ENCODE measurements around the gene GAS7.

Gene GAS7

GRCh38 chr17:10147761-10148415 is 50.5 kb downstream of the GAS7 start:
- in situ Hi-C loops (cut with MboI; ENCODE audit: low pct_unique_long_range_greater_than_20kb, low sequenced_read_pairs, unreplicated experiment): no loop called here
- no peak for DNase-seq (ENCODE audit: low spot score)
- no peak for TF ChIP-seq CTCF (IDR thresholded peaks at IDR 0.05; ENCODE audit: extremely low read depth, insufficient read depth, missing control alignments)

- in situ Hi-C loops (cut with MboI; ENCODE audit: low pct_unique_long_range_greater_than_20kb, low sequenced_read_pairs, unreplicated experiment): no loop called here
- no peak for TF ChIP-seq CTCF (IDR thresholded peaks at IDR 0.05; ENCODE audit: extremely low read depth, insufficient read depth, missing control alignments)
These were observed 51.4 kb downstream of the GAS7 start for GRCh38 chr17:10147040-10147439.

GRCh38 chr17:10144982-10145381 is 53.4 kb downstream of the GAS7 start:
- no peak for TF ChIP-seq CTCF (IDR thresholded peaks at IDR 0.05; ENCODE audit: extremely low read depth, insufficient read depth, missing control alignments)
- no peak for DNase-seq (ENCODE audit: low spot score)
- in situ Hi-C loops (cut with MboI; ENCODE audit: low pct_unique_long_range_greater_than_20kb, low sequenced_read_pairs, unreplicated experiment): no loop called here

More at GRCh38 chr17:10147040-10147439, 51.4 kb downstream of the GAS7 start:
- no peak for DNase-seq (ENCODE audit: low spot score)

DNA sequence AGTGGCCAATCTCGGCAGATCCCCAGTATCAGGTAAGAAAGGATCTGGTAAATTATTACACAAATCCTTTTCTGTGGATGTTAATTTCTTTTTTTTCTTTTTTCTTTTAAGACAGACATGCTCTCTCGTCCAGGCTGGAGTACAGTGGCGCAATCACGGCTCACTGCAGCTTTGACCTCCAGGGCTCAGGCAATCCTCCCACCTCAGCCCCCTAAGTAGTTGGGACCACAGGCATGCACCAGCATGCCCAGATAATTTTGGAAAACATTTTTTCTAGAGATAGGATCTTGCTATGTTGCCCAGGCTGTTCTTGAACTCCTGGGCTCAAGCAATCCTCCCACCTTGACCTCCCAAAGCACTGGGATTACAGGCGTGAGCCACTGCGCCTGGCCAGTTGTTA is 54.0 kb downstream of the GAS7 start:
- no peak for TF ChIP-seq CTCF (IDR thresholded peaks at IDR 0.05; ENCODE audit: extremely low read depth, insufficient read depth, missing control alignments)
- in situ Hi-C loops (cut with MboI; ENCODE audit: low pct_unique_long_range_greater_than_20kb, low sequenced_read_pairs, unreplicated experiment): no loop called here
- DNase-seq (ENCODE audit: low spot score): no peak

DNA sequence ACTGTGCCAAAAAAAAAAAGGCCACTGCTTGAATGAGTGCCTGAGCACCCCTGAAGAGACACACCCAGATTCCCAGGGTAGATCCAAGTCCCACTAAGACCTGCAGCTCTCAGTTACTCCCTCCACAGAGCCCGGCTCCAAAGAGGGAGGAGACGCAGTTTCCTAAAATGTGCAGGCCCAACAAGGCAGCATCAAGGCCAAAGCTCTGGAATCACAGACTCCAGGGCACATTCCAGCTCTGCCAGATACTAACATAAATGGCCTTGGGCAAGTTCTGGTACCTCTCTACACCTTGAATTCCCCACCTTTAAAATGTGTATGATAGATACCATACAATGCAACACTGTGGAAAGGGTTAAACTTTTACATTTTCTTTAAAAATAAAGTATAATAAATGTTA is 57.0 kb downstream of the GAS7 start:
- no peak for TF ChIP-seq CTCF (IDR thresholded peaks at IDR 0.05; ENCODE audit: extremely low read depth, insufficient read depth, missing control alignments)
- in situ Hi-C loops (cut with MboI; ENCODE audit: low pct_unique_long_range_greater_than_20kb, low sequenced_read_pairs, unreplicated experiment): no loop called here
- no peak for DNase-seq (ENCODE audit: low spot score)

DNA sequence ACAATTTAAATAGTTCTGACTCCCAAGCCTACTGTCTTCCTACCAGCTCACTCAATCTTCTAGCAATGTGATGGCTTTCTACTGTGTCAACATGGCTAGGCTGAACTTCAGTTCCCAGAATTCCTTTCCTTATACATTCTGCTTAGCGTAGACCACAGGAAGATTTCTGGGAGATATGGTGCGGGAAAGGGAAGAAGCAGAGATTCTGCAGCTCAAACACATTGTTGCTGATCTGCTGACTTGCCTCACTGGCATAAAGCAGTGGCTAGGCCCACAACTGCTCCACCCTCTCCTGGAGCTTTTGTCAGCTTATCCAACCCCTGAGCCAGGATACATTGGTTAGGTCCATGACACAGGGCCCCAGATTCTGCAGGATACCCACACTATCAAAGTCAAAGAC is 58.8 kb downstream of the GAS7 start:
- no peak for TF ChIP-seq CTCF (IDR thresholded peaks at IDR 0.05; ENCODE audit: extremely low read depth, insufficient read depth, missing control alignments)
- DNase-seq (ENCODE audit: low spot score): no peak
- in situ Hi-C loops (cut with MboI; ENCODE audit: low pct_unique_long_range_greater_than_20kb, low sequenced_read_pairs, unreplicated experiment): no loop called here

All from GM13977 (cell line).